Right kidney (tissue), 9 donors: ENCODE results near the gene FCN1.
"Not testable (repeated sequence)": the region's sequence is repeated elsewhere in the genome, so short reads cannot be mapped to it uniquely, and the experiment has no call there.

Source experiments
- DNase-seq: peaks from one replicate; pipeline ENCODE4 v3.0.0-alpha.2; 2016
- long read RNA-seq, 8 donors: transcript quantifications; one replicate each; lab custom pipeline, GENCODE V29; 2026

The FCN1 gene
- long read RNA-seq, donor 1, partial matches to known transcripts: 0 of 2 reads
- long read RNA-seq, donor 1, other reads (novel, unspliced or antisense): 0 of 2 reads
- long read RNA-seq, donor 2, partial matches to known transcripts: 0 of 1 reads
- long read RNA-seq, donor 2, other reads (novel, unspliced or antisense): 0 of 1 reads
- long read RNA-seq, donor 3: 0 reads
- long read RNA-seq, donor 4: 0 reads
- long read RNA-seq, donor 5, partial matches to known transcripts: 0 of 1 reads
- long read RNA-seq, donor 5, other reads (novel, unspliced or antisense): 0 of 1 reads
- long read RNA-seq, donor 6, partial matches to known transcripts: 0 of 1 reads
- long read RNA-seq, donor 6, other reads (novel, unspliced or antisense): 0 of 1 reads
- long read RNA-seq, donor 7, partial matches to known transcripts: 0 of 1 reads
- long read RNA-seq, donor 7, other reads (novel, unspliced or antisense): 0 of 1 reads
- long read RNA-seq, donor 8: 0 reads

DNA sequence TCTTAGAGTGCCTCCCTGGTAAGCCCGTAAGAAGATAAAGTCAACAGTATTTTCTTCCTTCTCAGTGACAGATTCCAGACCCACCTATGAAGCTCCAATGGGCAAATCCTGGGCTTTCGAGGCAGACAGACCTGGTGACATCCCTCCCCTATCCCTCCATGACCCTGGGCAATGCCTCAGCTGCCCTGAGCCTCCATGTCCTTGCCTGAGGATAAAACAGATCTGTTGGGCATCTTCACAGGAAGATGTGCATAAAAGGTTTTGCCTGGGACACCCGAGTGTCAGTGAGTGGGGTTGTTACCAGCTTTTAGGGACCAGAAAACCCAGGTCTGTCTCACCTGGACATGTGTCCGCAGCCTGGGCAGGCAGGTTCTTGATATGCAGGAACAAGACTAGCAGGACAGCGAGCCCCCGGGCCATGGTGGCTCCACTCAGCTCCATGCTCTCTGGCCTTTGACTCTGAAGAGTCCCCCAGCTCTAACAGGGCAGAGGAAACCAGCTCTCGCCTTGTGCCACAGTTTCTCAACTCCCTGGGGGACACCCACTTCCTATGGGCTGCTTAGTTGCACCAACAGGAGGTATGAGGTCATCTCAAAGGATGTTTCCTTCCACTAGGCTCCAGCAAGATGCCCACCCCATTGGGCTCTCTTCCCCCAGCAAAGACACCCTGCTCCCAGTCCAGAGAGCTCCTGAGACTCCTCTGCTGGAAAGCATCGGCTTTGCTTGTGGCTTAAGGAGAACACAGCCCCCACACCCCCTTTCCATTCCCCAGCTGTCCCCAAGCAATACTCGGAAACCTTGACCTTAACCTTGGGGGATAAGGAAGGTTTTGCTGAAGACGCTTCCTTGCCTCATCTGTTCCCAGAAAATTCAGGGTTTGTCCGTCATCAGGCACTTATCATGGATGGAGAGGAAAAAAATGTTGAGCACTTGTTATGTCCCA lies at the start of gene FCN1:
Gene FCN1, minus strand, starts transcription at position 482 of the 943 bp plus-strand sequence. Its CDS starts 41 bp downstream, at position 441.
- no peak for DNase-seq

DNA sequence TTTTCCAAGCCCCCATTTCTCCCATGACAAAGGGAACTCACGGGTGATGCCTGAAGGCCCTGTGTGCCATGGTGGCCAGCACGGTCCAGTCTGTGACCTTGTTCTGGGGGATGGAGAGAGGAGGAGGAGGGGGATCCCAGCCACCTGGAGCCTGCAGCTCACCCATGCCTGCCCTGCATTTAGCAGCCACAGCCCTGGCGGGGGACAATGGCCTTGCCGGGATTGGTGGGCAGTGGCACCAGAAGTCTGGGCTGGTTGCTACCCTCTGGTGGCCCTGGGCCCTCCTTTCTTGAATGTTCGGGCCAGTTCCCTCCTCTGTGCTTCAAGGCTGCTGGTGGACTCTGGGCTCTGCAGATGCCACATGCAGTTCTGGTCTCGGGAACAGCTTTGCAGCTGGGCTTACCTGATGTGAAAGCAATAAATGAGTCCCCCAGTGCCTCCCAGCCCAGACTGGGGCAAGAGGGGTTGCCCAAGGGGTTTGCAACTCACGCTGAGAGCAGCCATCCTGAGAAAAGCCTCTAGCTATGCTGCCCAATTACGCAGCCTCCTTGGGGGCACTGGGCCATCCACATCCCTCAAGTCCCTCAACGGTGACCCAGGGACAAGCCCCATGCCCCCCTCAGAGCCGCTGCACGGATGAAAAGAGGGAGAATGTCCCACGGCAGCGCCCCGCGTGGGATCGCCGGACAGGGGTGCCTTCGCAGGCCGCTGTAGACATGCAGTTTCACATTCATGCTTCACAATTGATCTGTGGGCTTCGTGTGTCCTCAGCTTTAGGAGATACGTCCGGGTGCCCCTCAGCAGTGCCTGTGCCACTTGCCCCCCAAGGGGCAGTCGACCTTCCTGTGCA lies 49.2 kb upstream of the FCN1 start:
- no peak for DNase-seq

DNA sequence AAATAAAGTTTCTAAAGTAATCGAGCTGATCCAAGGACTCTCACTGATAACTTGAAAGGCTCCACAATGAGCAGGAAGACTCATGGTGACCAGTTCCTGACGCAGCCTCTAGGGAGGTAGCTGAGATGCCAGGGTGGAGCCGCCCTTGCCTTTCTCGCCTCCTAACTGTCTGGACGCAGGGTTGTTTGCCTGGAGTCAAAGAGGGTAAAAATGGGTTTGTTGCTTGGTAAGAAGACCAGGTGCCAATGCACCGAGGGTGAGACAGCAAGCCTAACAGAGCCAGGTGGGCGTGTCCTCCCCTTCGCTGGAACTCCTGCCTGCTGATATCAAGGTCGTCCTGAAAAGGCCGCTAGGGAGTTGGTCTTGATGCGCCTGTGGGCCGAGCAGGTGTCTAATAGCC lies 48.6 kb upstream of the FCN1 start:
- DNase-seq: no peak

- no peak for DNase-seq
These were observed 48.1 kb upstream of the FCN1 start for GRCh38 chr9:134965851-134966250.

DNA sequence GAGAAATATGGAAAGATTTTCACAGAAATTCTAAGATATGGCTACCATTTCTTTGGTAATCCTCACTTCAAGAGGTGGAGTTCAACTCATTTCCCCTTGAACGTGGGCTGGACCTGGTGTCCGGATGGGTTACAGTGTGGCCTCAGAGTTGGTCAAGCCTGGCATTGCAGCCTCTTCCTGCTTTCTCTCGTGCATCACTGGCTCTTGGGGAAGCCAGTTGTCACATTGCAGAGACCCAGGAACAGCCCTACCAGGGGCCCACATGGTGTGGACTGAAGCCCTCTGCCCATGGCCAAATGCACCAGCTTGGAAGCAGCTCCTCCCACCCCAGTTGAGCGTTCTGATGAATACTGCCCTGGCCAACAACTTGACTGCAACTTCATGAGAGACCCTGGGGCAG lies 47.7 kb upstream of the FCN1 start:
- no peak for DNase-seq

DNA sequence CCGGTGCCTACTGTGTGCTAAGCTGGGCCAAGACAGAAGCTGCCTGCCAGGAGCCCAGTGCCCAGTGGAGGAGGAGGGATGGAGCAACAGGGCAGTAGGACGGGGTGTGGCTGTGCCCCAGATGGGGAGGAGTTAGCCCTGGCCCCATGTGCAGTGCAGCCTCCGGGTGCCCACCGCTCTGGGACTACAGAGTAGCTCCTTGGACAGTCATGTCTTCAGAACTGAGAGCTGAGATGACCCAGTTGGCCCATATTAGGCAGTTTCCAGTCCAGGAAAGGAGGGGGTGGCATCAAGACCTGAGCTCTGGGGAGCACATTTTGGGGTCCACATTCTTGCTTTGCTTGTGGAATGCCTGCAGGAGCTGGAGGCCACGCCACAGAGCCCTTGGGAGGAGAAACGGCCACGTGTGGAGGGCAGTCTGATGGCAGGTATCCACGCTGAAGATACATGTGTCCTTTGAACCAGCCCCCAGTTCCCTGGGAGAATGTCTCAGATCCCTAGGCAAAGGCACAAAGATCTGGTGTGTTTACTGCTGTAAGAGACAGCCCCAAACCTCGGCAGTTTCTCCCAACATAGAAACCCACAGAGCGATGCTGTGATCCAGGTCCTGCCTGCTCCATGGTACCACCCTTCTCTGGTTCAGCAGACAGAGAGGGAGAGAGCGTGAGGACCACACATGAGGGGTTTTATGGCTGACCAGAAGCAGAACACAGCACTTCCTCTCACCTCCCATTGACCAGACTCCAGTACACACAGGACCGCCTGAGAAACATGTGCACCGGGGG lies 46.8 kb upstream of the FCN1 start:
- no peak for DNase-seq

DNA sequence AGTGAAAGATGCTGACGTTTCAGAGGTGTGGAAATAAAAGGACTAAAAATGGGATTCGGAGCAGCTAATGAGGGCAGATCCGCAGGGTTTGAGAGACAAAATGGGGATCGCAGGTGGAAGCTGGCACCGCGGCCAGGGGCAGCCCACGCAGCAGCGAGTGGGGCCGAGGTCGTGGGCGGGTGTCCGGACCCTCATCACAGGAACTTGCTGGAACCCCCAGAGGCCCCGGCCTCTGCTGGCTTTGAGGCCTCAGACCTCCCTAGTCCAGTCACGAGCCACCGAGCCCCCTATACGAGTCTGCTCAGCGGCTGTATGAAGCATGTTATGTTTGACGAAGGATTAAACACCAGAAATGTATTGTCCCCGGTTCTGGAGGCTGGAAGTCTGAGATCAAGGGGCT lies 45.8 kb upstream of the FCN1 start:
- DNase-seq: no peak

- DNase-seq: no peak
These were observed 45.3 kb upstream of the FCN1 start for GRCh38 chr9:134962973-134963364.

GRCh38 chr9:134962065-134962972 lies 44.6 kb upstream of the FCN1 start:
- no peak for DNase-seq

DNA sequence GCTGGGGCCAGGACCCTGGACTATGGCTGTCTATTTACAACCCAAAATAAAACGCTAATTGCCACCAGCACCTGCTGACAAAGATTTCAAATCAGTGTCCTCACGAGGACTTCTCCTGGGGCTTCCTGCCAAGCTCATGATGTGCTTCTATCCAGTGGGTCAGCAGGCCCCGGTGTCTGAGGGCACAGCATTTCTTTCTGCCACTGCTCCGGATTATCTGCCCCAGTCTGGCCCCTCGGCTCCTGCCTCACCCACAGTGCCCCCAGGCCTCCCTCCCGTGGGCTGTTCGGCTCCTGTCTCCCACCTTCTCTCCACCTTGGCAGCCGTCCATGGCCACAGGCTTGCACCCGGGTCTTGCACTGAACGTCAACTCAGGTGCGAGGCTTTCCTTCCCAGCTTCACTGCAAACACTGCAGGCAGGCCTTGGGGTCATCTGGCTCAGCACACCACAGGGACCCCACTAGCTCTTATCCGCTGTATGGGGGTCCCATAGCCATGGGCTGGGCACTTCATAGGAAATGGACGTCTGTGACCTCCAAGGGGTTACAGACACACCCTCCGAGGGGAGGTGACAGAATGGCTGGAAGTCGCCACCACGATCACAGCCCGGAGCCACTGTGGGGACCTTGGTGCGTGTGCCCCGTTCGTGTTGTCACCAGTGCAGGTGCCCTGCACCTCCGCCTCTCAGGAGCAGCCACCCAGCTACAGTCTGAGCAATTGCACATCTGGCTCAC lies 43.8 kb upstream of the FCN1 start:
- no peak for DNase-seq

GRCh38 chr9:134960701-134961181 lies 43.0 kb upstream of the FCN1 start:
- no peak for DNase-seq

DNA sequence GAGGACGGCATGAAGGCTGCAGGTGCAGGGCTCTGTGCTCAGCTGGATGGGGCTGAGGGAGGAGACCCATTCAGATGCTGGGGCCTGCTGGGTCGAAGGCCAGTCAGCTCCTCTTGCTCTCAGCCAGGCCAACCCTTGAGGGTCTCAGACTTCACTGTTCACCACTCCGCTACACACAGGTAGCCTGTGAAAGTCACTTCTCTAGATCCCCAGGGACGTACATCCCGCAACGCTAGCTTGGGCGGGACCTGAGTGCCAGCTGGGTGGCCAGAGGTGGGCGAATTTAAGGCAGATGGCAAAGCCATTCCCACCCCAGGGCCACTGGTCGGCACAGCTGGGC lies 42.2 kb upstream of the FCN1 start:
- DNase-seq: no peak

DNA sequence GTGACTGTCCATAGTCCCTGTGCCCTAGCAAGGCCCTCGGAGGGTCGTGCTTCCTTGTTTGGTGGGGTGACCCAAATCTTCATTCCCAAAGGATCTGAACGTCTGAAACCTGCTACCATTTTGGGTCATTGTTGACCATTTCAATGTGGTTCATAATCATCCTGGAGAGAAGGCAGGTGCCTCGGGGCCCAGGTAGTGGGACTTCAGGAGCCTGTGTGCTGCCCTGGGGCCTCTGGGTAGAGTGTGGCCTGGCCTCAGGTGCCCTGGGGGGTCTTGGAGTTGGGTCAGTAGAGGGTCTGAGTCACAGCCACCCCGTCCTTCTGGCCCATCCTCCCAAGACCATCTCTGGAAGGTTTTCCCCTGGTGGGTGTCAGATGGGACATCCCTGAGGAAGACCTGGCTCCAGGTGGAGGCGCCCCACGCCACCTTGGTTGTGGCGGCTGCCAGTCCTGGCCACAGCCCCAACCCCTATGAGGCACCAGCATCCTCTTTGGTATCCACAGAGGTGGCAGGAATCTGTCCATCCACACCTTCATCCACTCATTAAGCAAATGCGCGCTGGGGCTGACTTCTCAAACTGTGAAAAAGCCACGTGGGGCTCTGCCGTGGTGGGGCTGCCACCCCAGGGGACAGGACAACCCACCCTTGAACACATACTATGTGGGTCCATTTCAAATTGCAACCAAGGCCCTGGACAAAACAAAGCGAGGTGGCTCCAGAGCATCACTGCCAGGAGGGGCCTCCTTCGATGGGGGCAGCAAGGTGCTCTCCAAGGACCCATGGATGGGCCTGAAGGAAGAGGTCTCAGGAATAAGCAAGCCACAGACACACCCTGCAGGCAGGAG lies 41.6 kb upstream of the FCN1 start:
- DNase-seq: no peak

DNA sequence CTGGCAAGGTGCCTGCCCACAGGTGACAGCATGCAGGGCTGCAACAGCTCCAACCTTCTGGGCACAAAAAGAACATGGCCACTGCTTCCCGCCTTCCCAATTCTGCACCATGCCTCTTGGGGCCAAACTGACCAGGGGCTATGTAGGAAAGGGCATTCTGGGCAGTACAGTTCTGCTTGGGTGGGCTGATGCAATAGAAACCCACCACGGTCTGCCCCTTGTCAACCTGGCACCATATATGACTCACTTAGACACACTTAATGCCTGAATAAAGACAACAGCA lies 40.2 kb upstream of the FCN1 start:
- no peak for DNase-seq

- DNase-seq: no peak
These were observed 39.6 kb upstream of the FCN1 start for GRCh38 chr9:134957165-134957944.

DNA sequence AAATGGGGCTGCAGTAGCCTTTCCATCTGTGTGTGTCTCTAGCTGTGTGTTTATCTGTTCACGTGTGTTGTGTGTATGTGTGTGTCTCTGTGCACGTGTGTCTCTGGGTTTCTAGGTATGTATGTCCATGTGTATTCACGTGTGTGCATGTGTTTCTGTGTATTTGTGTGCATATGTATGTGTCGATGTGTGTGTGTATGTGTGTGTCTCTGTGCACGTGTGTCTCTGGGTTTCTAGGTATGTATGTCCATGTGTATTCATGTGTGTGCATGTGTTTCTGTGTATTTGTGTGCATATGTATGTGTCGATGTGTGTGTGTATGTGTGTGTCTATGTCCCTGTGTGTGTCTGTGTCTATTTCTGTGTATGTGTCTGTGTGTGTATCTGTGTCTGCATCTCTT lies 38.7 kb upstream of the FCN1 start:
- not testable (repeated sequence) for DNase-seq

GRCh38 chr9:134955801-134956200 lies 38.1 kb upstream of the FCN1 start:
- no peak for DNase-seq

GRCh38 chr9:134955156-134955555 lies 37.4 kb upstream of the FCN1 start:
- DNase-seq: no peak
